GM23338 (cell line): ENCODE data around the gene COTL1. TPM values are rescaled to one million over a fixed set of nuclear protein-coding genes. Genes with fewer than 3 reads are reported as not detected.

Source experiments
- ATAC-seq: fragments of 200-7000 bp; cut with Tn5 transposase; 3 replicates; pipeline ENCODE4 v1.9.1; 2020
- DNase-seq: peaks from one replicate; pipeline ENCODE4 v3.0.0-alpha.2; 2015; ENCODE audit warnings: low spot score
- H2AFZ ChIP-seq: fragments of 200-600 bp; sonication (generic); 2 replicates; pipeline ENCODE4 v1.8.0; 2016; ENCODE audit warnings: antibody characterized with exemption, mild to moderate bottlenecking, moderate library complexity
- H3F3A ChIP-seq: fragments of 200-600 bp; sonication (generic); replicated peaks from 2 replicates; pipeline ENCODE4 v1.8.0; 2017; ENCODE audit warnings: antibody characterized with exemption, mixed run types, low read depth
- H3K27ac ChIP-seq: fragments of 200-600 bp; sonication (generic); 2 replicates; pipeline ENCODE4 v1.6.1; 2016; ENCODE audit warnings: low read depth
- H3K27me3 ChIP-seq: fragments of 200-600 bp; sonication (generic); 2 replicates; pipeline ENCODE4 v1.8.0; 2016; ENCODE audit warnings: mild to moderate bottlenecking, mixed run types, moderate library complexity; ENCODE audit not compliant: insufficient read depth
- H3K36me3 ChIP-seq: fragments of 200-600 bp; sonication (generic); 2 replicates; pipeline ENCODE4 v1.8.0; 2016; ENCODE audit warnings: mild to moderate bottlenecking; ENCODE audit not compliant: insufficient read depth
- H3K4me1 ChIP-seq: fragments of 200-600 bp; sonication (generic); 2 replicates; pipeline ENCODE4 v1.8.0; 2016; ENCODE audit warnings: mild to moderate bottlenecking, moderate library complexity; ENCODE audit not compliant: insufficient read depth
- H3K4me2 ChIP-seq: fragments of 200-600 bp; sonication (generic); 2 replicates; pipeline ENCODE4 v1.7.1; 2017; ENCODE audit warnings: mixed run types
- H3K4me3 ChIP-seq: fragments of 200-600 bp; sonication (generic); 2 replicates; pipeline ENCODE4 v1.6.1; 2016; ENCODE audit warnings: mixed run types
- H3K79me2 ChIP-seq: fragments of 200-600 bp; sonication (generic); replicated peaks from 2 replicates; pipeline ENCODE4 v1.8.0; 2017; ENCODE audit warnings: mild to moderate bottlenecking; ENCODE audit not compliant: insufficient read depth
- H3K9me2 ChIP-seq: fragments of 200-600 bp; sonication (generic); 2 replicates; pipeline ENCODE4 v1.8.0; 2017; ENCODE audit not compliant: insufficient read depth
- H4K20me1 ChIP-seq: fragments of 200-600 bp; sonication (generic); replicated peaks from 2 replicates; pipeline ENCODE4 v1.8.0; 2017; ENCODE audit warnings: mild to moderate bottlenecking; ENCODE audit not compliant: insufficient read depth
- H3K27ac Mint-ChIP-seq: 2 replicates; pipeline ENCODE4 v1.8.0; 2020; ENCODE audit warnings: inconsistent platforms, mild to moderate bottlenecking, moderate library complexity, mixed read lengths
- H3K27me3 Mint-ChIP-seq: 3 replicates; pipeline ENCODE4 v1.8.0; 2022; ENCODE audit warnings: low read depth, mild to moderate bottlenecking, moderate library complexity, mixed read lengths, inconsistent platforms; ENCODE audit not compliant: insufficient read depth, poor library complexity
- H3K36me3 Mint-ChIP-seq: 3 replicates; pipeline ENCODE4 v1.8.0; 2021; ENCODE audit warnings: low read depth, mild to moderate bottlenecking, inconsistent platforms, moderate library complexity, mixed read lengths
- H3K4me1 Mint-ChIP-seq: 3 replicates; pipeline ENCODE4 v1.8.0; 2020; ENCODE audit warnings: mild to moderate bottlenecking, inconsistent platforms, mixed read lengths
- H3K4me3 Mint-ChIP-seq: 3 replicates; pipeline ENCODE4 v1.8.0; 2021; ENCODE audit warnings: moderate library complexity, mild to moderate bottlenecking, inconsistent platforms, mixed read lengths
- H3K9me3 Mint-ChIP-seq: 3 replicates; pipeline ENCODE4 v1.8.0; 2020; ENCODE audit warnings: moderate library complexity, mild to moderate bottlenecking, inconsistent platforms, mixed read lengths
- EZH2 ChIP-seq: fragments of 200-600 bp; sonication (generic); IDR thresholded peaks from one replicate; pipeline ENCODE4 v1.8.0; 2017; ENCODE audit warnings: antibody characterized with exemption, mild to moderate bottlenecking, low read depth; ENCODE audit not compliant: unreplicated experiment
- EZH2phosphoT487 ChIP-seq: fragments of 200-600 bp; sonication (generic); IDR thresholded peaks from one replicate; pipeline ENCODE4 v1.8.1; 2018; ENCODE audit warnings: antibody characterized with exemption; ENCODE audit not compliant: unreplicated experiment
- JUNB ChIP-seq: IDR thresholded peaks from one replicate; pipeline ENCODE4 v1.6.1; 2016; ENCODE audit warnings: antibody characterized with exemption; ENCODE audit not compliant: unreplicated experiment
- NANOG ChIP-seq: IDR thresholded peaks from 2 replicates; pipeline ENCODE4 v1.6.1; 2016; ENCODE audit warnings: antibody characterized with exemption, borderline replicate concordance
- POLR2AphosphoS5 ChIP-seq: IDR thresholded peaks from 2 replicates; pipeline ENCODE4 v1.6.1; 2016; ENCODE audit warnings: antibody characterized with exemption, low read depth
- STAT1 ChIP-seq: IDR thresholded peaks from one replicate; pipeline ENCODE4 v1.6.1; 2016; ENCODE audit warnings: antibody characterized with exemption; ENCODE audit not compliant: unreplicated experiment
- ZNF331 ChIP-seq: fragments of 250-450 bp; sonication (Bioruptor Pico); IDR thresholded peaks from 2 replicates; pipeline ENCODE4 v1.5.0; 2020; ENCODE audit warnings: low read depth, mild to moderate bottlenecking, moderate library complexity
- polyA plus RNA-seq: library from polyadenylated mRNA; unstranded; fragments of >200 nt; fragmentation: Nextera tagmentation; extraction: Ambion mirVana; gene quantifications from 2 replicates; pipeline ENCODE4 v1.2.1, GENCODE V29; 2016
- total RNA-seq: library from RNA; depleted of rRNA; stranded (reverse); fragments of >200 nt; shearing (Covaris generic); gene quantifications from 2 replicates; pipeline ENCODE4 v1.2.3, GENCODE V29; 2014
- TF ChIP-seq, protein P1 (sequence below): IDR thresholded peaks from 2 replicates; pipeline ENCODE4 v1.6.1; 2016; ENCODE audit warnings: antibody characterized with exemption
- TF ChIP-seq, protein P2 (sequence below): fragments of 250-450 bp; sonication (Bioruptor Pico); IDR thresholded peaks from 2 replicates; pipeline ENCODE4 v1.5.0; 2020; ENCODE audit warnings: mild to moderate bottlenecking, moderate library complexity
- TF ChIP-seq, protein P3 (sequence below): IDR thresholded peaks from one replicate; pipeline ENCODE4 v1.6.1; 2018; ENCODE audit warnings: antibody characterized with exemption; ENCODE audit not compliant: unreplicated experiment
- TF ChIP-seq, protein P4 (sequence below), 2 experiments: fragments of 200-600 bp in 1 of 2; sonication (generic) in 1 of 2; conservative IDR thresholded peaks; 2 replicates each; pipeline versions ENCODE4 v1.5.1 to v1.6.1; 2016 to 2017; ENCODE audit warnings: antibody characterized with exemption in 2 of 2, low read depth in 2 of 2, mild to moderate bottlenecking in 2 of 2, moderate library complexity in 1 of 2

Gene COTL1
- total and polyA plus RNA-seq, 2 experiments from 2014 or later, result 117 to 166 TPM

DNA sequence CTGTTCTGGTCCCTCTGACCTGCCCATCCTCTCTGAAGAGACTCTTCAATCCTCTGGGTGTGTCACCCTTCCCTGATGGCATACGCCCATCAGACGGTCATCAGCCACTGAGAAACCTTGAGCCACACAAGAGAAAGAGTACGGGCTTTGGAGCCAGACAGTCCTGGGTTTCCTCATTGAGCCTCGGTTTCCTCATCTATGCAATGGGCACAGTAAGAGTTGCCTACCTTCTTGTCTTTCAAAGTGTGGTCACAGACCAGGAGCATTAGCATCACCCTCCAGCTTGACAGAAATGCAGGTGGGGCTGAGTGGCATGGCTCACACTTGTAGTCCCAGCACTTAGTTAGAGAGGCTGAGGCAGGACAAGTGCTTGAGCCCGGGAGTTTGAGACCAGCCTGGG lies 87.3 kb downstream of the COTL1 start:
- H3K4me1 Mint-ChIP-seq, result peaks cover 43% of the 10 kb centered on the region
- Histone ChIP-seq H3K36me3 (no peaks in the 10 kb centered on the region), H3K4me3 (no peak overlapping the region), H3K4me1 (peaks cover 23% of the 10 kb centered on the region), H2AFZ (no peak overlapping the region), H3K27me3 (no peaks in the 10 kb centered on the region), H3K79me2 (no peaks in the 10 kb centered on the region), H3K4me2 (no peak overlapping the region), H3F3A (peaks cover 2% of the 10 kb centered on the region; the same call in 1 of the 2 replicates), H3K9me2 (peaks cover 4% of the 10 kb centered on the region; the same call in 1 of the 2 replicates), H4K20me1 (no peaks in the 10 kb centered on the region), H3K27ac (no peak overlapping the region)
- H3K9me3 Mint-ChIP-seq, result peaks cover 17% of the 10 kb centered on the region
- ATAC-seq, result no peak
- peaks cover 19% of the 10 kb centered on the region for H3K36me3 Mint-ChIP-seq
- H3K27ac Mint-ChIP-seq, result no peak overlapping the region
- H3K27me3 Mint-ChIP-seq, result peaks cover 20% of the 10 kb centered on the region
- H3K4me3 Mint-ChIP-seq, result no peak overlapping the region
- TF ChIP-seq, protein P1, sequence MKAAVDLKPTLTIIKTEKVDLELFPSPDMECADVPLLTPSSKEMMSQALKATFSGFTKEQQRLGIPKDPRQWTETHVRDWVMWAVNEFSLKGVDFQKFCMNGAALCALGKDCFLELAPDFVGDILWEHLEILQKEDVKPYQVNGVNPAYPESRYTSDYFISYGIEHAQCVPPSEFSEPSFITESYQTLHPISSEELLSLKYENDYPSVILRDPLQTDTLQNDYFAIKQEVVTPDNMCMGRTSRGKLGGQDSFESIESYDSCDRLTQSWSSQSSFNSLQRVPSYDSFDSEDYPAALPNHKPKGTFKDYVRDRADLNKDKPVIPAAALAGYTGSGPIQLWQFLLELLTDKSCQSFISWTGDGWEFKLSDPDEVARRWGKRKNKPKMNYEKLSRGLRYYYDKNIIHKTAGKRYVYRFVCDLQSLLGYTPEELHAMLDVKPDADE, result no peak
- no peak for TF ChIP-seq POLR2AphosphoS5
- TF ChIP-seq STAT1, result no peak
- TF ChIP-seq, protein P2, sequence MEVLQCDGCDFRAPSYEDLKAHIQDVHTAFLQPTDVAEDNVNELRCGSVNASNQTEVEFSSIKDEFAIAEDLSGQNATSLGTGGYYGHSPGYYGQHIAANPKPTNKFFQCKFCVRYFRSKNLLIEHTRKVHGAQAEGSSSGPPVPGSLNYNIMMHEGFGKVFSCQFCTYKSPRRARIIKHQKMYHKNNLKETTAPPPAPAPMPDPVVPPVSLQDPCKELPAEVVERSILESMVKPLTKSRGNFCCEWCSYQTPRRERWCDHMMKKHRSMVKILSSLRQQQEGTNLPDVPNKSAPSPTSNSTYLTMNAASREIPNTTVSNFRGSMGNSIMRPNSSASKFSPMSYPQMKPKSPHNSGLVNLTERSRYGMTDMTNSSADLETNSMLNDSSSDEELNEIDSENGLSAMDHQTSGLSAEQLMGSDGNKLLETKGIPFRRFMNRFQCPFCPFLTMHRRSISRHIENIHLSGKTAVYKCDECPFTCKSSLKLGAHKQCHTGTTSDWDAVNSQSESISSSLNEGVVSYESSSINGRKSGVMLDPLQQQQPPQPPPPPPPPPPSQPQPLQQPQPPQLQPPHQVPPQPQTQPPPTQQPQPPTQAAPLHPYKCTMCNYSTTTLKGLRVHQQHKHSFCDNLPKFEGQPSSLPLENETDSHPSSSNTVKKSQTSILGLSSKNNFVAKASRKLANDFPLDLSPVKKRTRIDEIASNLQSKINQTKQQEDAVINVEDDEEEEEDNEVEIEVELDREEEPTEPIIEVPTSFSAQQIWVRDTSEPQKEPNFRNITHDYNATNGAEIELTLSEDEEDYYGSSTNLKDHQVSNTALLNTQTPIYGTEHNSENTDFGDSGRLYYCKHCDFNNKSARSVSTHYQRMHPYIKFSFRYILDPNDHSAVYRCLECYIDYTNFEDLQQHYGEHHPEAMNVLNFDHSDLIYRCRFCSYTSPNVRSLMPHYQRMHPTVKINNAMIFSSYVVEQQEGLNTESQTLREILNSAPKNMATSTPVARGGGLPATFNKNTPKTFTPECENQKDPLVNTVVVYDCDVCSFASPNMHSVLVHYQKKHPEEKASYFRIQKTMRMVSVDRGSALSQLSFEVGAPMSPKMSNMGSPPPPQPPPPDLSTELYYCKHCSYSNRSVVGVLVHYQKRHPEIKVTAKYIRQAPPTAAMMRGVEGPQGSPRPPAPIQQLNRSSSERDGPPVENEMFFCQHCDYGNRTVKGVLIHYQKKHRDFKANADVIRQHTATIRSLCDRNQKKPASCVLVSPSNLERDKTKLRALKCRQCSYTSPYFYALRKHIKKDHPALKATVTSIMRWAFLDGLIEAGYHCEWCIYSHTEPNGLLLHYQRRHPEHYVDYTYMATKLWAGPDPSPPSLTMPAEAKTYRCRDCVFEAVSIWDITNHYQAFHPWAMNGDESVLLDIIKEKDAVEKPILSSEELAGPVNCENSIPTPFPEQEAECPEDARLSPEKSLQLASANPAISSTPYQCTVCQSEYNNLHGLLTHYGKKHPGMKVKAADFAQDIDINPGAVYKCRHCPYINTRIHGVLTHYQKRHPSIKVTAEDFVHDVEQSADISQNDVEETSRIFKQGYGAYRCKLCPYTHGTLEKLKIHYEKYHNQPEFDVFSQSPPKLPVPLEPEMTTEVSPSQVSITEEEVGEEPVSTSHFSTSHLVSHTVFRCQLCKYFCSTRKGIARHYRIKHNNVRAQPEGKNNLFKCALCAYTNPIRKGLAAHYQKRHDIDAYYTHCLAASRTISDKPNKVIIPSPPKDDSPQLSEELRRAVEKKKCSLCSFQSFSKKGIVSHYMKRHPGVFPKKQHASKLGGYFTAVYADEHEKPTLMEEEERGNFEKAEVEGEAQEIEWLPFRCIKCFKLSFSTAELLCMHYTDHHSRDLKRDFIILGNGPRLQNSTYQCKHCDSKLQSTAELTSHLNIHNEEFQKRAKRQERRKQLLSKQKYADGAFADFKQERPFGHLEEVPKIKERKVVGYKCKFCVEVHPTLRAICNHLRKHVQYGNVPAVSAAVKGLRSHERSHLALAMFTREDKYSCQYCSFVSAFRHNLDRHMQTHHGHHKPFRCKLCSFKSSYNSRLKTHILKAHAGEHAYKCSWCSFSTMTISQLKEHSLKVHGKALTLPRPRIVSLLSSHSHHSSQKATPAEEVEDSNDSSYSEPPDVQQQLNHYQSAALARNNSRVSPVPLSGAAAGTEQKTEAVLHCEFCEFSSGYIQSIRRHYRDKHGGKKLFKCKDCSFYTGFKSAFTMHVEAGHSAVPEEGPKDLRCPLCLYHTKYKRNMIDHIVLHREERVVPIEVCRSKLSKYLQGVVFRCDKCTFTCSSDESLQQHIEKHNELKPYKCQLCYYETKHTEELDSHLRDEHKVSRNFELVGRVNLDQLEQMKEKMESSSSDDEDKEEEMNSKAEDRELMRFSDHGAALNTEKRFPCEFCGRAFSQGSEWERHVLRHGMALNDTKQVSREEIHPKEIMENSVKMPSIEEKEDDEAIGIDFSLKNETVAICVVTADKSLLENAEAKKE (CRISPR knock-in tag), result no peak
- TF ChIP-seq EZH2phosphoT487, result no peak
- TF ChIP-seq ZNF331 (CRISPR knock-in tag), result no peak
- TF ChIP-seq, protein P3, sequence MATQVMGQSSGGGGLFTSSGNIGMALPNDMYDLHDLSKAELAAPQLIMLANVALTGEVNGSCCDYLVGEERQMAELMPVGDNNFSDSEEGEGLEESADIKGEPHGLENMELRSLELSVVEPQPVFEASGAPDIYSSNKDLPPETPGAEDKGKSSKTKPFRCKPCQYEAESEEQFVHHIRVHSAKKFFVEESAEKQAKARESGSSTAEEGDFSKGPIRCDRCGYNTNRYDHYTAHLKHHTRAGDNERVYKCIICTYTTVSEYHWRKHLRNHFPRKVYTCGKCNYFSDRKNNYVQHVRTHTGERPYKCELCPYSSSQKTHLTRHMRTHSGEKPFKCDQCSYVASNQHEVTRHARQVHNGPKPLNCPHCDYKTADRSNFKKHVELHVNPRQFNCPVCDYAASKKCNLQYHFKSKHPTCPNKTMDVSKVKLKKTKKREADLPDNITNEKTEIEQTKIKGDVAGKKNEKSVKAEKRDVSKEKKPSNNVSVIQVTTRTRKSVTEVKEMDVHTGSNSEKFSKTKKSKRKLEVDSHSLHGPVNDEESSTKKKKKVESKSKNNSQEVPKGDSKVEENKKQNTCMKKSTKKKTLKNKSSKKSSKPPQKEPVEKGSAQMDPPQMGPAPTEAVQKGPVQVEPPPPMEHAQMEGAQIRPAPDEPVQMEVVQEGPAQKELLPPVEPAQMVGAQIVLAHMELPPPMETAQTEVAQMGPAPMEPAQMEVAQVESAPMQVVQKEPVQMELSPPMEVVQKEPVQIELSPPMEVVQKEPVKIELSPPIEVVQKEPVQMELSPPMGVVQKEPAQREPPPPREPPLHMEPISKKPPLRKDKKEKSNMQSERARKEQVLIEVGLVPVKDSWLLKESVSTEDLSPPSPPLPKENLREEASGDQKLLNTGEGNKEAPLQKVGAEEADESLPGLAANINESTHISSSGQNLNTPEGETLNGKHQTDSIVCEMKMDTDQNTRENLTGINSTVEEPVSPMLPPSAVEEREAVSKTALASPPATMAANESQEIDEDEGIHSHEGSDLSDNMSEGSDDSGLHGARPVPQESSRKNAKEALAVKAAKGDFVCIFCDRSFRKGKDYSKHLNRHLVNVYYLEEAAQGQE, result no peak
- TF ChIP-seq JUNB, result no peak
- TF ChIP-seq NANOG, result no peak
- no peak for TF ChIP-seq EZH2
- TF ChIP-seq, protein P4, sequence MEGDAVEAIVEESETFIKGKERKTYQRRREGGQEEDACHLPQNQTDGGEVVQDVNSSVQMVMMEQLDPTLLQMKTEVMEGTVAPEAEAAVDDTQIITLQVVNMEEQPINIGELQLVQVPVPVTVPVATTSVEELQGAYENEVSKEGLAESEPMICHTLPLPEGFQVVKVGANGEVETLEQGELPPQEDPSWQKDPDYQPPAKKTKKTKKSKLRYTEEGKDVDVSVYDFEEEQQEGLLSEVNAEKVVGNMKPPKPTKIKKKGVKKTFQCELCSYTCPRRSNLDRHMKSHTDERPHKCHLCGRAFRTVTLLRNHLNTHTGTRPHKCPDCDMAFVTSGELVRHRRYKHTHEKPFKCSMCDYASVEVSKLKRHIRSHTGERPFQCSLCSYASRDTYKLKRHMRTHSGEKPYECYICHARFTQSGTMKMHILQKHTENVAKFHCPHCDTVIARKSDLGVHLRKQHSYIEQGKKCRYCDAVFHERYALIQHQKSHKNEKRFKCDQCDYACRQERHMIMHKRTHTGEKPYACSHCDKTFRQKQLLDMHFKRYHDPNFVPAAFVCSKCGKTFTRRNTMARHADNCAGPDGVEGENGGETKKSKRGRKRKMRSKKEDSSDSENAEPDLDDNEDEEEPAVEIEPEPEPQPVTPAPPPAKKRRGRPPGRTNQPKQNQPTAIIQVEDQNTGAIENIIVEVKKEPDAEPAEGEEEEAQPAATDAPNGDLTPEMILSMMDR (conservative IDR thresholded peaks at IDR 0.05; ENCODE audit: low read depth in 2 of 2), result no peak
- DNase-seq, result no peak
